PFSK-1 (cell line): Measurements from ENCODE around the gene MARCHF9.

Experiments
- FOXP2 ChIP-seq: optimal IDR thresholded peaks from 2 replicates; pipeline ENCODE3; 2011; ENCODE audit warnings: borderline replicate concordance, control low read depth, inconsistent platforms; ENCODE audit not compliant: insufficient read depth; ENCODE audit errors: extremely low read length, extremely low read depth
- POLR2AphosphoS5 ChIP-seq: IDR thresholded peaks from 2 replicates; pipeline ENCODE4 v1.6.1; 2012; ENCODE audit warnings: low read depth, mild to moderate bottlenecking, control low read depth, low read length, moderate library complexity
- SIN3A ChIP-seq: IDR thresholded peaks from 2 replicates; pipeline ENCODE4 v1.6.1; 2012; ENCODE audit warnings: mild to moderate bottlenecking, low read length, moderate library complexity, borderline replicate concordance; ENCODE audit not compliant: insufficient read depth
- TAF1 ChIP-seq: IDR thresholded peaks from 2 replicates; pipeline ENCODE4 v1.6.1; 2012; ENCODE audit warnings: low read length, control low read depth, borderline replicate concordance; ENCODE audit not compliant: insufficient read depth
- TF ChIP-seq, protein P1 (sequence below), 2 experiments: IDR thresholded peaks; 2 replicates each; pipeline versions ENCODE4 v1.6.1 to v1.8.0; 2011 to 2012; ENCODE audit warnings: low read depth in 2 of 2, low read length in 2 of 2, control low read depth in 1 of 2, inconsistent platforms in 1 of 2, mild to moderate bottlenecking in 1 of 2, moderate library complexity in 1 of 2; ENCODE audit not compliant: insufficient read depth in 1 of 2

Gene MARCHF9

DNA sequence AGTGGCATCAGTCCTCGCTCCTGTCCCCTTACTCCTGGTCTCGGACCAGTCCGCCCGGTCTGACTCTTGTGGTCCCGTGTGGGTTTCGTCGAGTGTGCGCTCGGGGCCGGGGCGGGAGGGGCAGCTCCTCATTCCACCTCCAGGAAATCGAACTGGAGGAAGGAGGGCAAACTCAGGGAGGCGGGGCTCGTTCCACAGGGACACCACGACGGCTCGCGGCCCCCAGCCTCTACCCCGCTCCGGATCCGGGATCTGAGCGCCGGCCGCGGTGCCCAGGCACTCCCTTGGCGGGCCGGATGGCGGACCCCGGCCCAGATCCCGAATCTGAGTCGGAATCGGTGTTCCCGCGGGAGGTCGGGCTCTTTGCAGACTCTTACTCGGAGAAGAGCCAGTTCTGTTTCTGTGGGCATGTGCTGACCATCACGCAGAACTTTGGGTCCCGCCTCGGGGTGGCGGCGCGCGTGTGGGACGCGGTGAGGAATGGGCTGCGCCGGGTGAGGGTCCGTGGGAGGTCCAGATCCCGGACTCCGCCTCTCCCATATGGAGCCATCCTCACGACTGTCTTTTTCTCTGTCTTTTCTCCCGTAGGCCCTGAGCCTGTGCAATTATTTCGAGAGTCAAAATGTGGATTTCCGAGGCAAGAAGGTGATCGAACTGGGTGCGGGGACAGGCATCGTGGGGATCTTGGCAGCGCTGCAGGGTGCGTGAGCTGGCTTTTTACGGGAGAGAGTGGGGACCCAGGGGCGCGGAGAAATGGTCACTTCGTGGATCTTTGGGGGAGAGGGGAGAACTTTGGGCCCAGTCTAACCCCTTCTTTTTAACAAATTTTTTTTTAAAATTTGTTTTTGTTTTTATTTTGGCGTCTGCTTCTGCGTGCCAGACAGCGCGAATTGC lies 17.8 kb downstream of the MARCHF9 start, which contains the start of gene EEF1AKMT3:
TSS of gene EEF1AKMT3 (plus strand) at position 186 of the 894 bp plus-strand sequence. CDS start at position 297, 111 bp downstream.
- TF ChIP-seq, protein P1, sequence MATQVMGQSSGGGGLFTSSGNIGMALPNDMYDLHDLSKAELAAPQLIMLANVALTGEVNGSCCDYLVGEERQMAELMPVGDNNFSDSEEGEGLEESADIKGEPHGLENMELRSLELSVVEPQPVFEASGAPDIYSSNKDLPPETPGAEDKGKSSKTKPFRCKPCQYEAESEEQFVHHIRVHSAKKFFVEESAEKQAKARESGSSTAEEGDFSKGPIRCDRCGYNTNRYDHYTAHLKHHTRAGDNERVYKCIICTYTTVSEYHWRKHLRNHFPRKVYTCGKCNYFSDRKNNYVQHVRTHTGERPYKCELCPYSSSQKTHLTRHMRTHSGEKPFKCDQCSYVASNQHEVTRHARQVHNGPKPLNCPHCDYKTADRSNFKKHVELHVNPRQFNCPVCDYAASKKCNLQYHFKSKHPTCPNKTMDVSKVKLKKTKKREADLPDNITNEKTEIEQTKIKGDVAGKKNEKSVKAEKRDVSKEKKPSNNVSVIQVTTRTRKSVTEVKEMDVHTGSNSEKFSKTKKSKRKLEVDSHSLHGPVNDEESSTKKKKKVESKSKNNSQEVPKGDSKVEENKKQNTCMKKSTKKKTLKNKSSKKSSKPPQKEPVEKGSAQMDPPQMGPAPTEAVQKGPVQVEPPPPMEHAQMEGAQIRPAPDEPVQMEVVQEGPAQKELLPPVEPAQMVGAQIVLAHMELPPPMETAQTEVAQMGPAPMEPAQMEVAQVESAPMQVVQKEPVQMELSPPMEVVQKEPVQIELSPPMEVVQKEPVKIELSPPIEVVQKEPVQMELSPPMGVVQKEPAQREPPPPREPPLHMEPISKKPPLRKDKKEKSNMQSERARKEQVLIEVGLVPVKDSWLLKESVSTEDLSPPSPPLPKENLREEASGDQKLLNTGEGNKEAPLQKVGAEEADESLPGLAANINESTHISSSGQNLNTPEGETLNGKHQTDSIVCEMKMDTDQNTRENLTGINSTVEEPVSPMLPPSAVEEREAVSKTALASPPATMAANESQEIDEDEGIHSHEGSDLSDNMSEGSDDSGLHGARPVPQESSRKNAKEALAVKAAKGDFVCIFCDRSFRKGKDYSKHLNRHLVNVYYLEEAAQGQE (IDR thresholded peaks at IDR 0.05; ENCODE audit: insufficient read depth in 1 of 2, low read depth in 2 of 2, low read length in 2 of 2), result no peak
- TF ChIP-seq POLR2AphosphoS5 (no peak; the same call in 1 of the 2 replicates), SIN3A (0 out of 2 replicates have a peak, but pooled peaks have one; percentile 12)

DNA sequence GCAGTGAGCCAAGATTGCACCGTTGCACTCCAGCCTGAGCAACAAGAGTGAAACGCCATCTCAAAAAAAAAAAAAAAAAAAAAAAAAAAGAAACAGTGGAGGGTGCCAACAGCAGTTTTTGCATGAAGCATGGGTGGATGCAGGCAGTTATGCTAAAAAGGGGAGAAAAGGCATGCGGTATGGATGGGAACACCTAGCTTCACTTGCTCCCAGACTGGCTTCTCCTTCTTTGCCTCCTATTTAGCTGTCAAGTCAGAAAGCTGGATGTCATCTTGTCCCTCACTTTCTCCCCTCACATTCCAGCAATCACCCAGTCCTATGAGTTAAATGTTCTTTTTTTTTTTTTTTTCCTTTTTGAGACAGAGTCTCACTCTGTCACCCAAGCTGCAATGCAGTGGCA lies 20.1 kb downstream of the MARCHF9 start:
- TF ChIP-seq, protein P1 (IDR thresholded peaks at IDR 0.05; ENCODE audit: insufficient read depth in 1 of 2, low read depth in 2 of 2, low read length in 2 of 2), result no peak
- TF ChIP-seq SIN3A (no peak), FOXP2 (no peak), TAF1 (no peak), POLR2AphosphoS5 (no peak)

DNA sequence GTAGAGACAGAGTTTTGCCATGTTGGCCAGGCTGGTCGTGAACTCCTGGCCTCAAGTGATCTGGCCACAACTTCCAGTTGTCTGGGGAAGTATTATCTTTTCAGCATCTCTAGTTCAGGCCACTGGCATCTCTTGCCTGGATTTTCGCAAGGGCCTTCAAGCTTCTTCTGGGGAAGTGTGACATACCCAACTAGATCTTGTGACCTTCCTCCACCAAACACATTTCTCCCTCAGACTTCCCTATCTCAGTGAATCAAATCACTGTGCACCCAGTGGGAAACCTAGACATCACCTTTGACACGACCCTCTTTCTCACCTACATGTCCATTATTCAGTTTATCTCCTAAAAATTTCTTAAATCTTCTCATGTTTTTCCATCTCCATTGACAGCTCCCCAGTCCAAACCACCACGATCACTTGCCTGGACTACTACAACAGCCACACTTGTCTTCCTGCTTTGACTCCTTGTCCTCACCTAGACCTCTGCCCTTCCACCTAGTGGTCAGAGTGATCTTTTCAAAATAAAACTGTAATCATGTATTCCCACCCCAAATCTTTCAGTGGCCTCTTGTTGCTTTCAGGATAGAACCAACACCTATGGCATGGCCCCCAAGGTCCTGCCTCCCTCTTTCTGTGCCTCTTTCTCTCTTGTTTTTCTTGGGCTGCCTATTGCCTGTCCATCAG lies 20.8 kb downstream of the MARCHF9 start:
- TF ChIP-seq POLR2AphosphoS5, result no peak
- TF ChIP-seq TAF1, result no peak
- TF ChIP-seq SIN3A, result no peak
- TF ChIP-seq FOXP2, result no peak
- TF ChIP-seq, protein P1 (IDR thresholded peaks at IDR 0.05; ENCODE audit: insufficient read depth in 1 of 2, low read depth in 2 of 2, low read length in 2 of 2), result no peak

DNA sequence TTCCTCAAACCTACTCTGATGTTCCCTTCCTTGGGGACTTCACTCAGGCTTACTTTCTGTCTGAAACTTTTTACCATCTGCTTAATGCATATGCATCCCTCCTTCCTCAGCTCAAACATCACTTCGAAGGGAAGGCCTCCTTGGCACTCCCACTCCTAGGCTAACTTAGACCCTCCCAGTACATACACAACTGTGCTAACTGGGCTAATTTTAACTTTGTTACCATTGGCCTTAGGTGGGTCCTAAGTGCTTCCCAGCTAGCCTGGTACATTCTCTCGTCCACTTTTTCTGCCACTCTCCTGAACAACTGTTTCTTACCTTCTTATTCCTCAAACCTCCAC lies 21.3 kb downstream of the MARCHF9 start:
- TF ChIP-seq, protein P1 (IDR thresholded peaks at IDR 0.05; ENCODE audit: insufficient read depth in 1 of 2, low read depth in 2 of 2, low read length in 2 of 2), result no peak
- TF ChIP-seq POLR2AphosphoS5, result no peak
- no peak for TF ChIP-seq SIN3A
- TF ChIP-seq TAF1, result no peak
- TF ChIP-seq FOXP2, result no peak
